HG03457 (cell line): ENCODE data around the gene HPSE.
"Not testable (repeated sequence)": the region's sequence is repeated elsewhere in the genome, so short reads cannot be mapped to it uniquely, and the experiment has no call there.

Experiments
- ATAC-seq: cut with Tn5 transposase; IDR thresholded peaks from one replicate; pipeline ENCODE4 v1.9.1; 2021; ENCODE audit warnings: moderate number of reproducible peaks; ENCODE audit not compliant: unreplicated experiment

Gene HPSE

GRCh38 chr4:83284193-83285054, 50.2 kb downstream of the HPSE start, which contains the start of gene COQ2:
Gene COQ2 (minus strand): TSS chr4:83284798. CDS start chr4:83284764, 34 bp downstream.
- peak; percentile 86 for ATAC-seq

GRCh38 chr4:83283181-83283580, 51.5 kb downstream of the HPSE start:
- ATAC-seq, result no peak

GRCh38 chr4:83282049-83282535, 52.6 kb downstream of the HPSE start:
- no peak for ATAC-seq

- no peak for ATAC-seq
Measured at GRCh38 chr4:83281307-83281706, 53.3 kb downstream of the HPSE start.

GRCh38 chr4:83276299-83277040, 58.2 kb downstream of the HPSE start:
- ATAC-seq, result peak; percentile 62

GRCh38 chr4:83273926-83274325, 60.7 kb downstream of the HPSE start:
- not testable (repeated sequence) for ATAC-seq

- peak; percentile 70 for ATAC-seq
Measured at GRCh38 chr4:83272900-83273299, 61.7 kb downstream of the HPSE start.

- no peak for ATAC-seq
Measured at GRCh38 chr4:83269256-83269655, 65.4 kb downstream of the HPSE start.

- ATAC-seq, result no peak
Measured at GRCh38 chr4:83268491-83268890, 66.2 kb downstream of the HPSE start.

GRCh38 chr4:83267830-83268475, 66.7 kb downstream of the HPSE start:
- no peak for ATAC-seq

- ATAC-seq, result no peak
Measured at GRCh38 chr4:83267121-83267829, 67.4 kb downstream of the HPSE start.

- peak; percentile 46 for ATAC-seq
Measured at GRCh38 chr4:83266689-83267088, 68.0 kb downstream of the HPSE start.

GRCh38 chr4:83263106-83263505, 71.5 kb downstream of the HPSE start:
- ATAC-seq, result no peak

GRCh38 chr4:83262682-83263081, 72.0 kb downstream of the HPSE start:
- ATAC-seq, result no peak

GRCh38 chr4:83261307-83261706, 73.3 kb downstream of the HPSE start:
- no peak for ATAC-seq

- no peak for ATAC-seq
Measured at GRCh38 chr4:83259586-83259985, 75.1 kb downstream of the HPSE start.

- ATAC-seq, result no peak
Measured at GRCh38 chr4:83258461-83258860, 76.2 kb downstream of the HPSE start.

- no peak for ATAC-seq
Measured at GRCh38 chr4:83257811-83258210, 76.8 kb downstream of the HPSE start.

GRCh38 chr4:83255584-83255983, 79.1 kb downstream of the HPSE start:
- no peak for ATAC-seq

- no peak for ATAC-seq
Measured at GRCh38 chr4:83252782-83253405, 81.8 kb downstream of the HPSE start.
